Ammon's horn (tissue), 1 donor: ENCODE results near the gene ADGRD1.

ENCODE experiments used
- DNase-seq: peaks from one replicate; pipeline ENCODE4 v3.0.0-alpha.2; 2016; ENCODE audit warnings: low spot score

ADGRD1 gene

GRCh38 chr12:131042834-131043245, 89.1 kb downstream of the ADGRD1 start:
- DNase-seq = no peak

- DNase-seq = no peak
Observed at GRCh38 chr12:131043401-131043871, 89.7 kb downstream of the ADGRD1 start.

- DNase-seq = no peak
Observed at GRCh38 chr12:131044136-131044535, 90.4 kb downstream of the ADGRD1 start.

- no peak for DNase-seq
Observed at GRCh38 chr12:131044760-131045381, 91.2 kb downstream of the ADGRD1 start.

DNA sequence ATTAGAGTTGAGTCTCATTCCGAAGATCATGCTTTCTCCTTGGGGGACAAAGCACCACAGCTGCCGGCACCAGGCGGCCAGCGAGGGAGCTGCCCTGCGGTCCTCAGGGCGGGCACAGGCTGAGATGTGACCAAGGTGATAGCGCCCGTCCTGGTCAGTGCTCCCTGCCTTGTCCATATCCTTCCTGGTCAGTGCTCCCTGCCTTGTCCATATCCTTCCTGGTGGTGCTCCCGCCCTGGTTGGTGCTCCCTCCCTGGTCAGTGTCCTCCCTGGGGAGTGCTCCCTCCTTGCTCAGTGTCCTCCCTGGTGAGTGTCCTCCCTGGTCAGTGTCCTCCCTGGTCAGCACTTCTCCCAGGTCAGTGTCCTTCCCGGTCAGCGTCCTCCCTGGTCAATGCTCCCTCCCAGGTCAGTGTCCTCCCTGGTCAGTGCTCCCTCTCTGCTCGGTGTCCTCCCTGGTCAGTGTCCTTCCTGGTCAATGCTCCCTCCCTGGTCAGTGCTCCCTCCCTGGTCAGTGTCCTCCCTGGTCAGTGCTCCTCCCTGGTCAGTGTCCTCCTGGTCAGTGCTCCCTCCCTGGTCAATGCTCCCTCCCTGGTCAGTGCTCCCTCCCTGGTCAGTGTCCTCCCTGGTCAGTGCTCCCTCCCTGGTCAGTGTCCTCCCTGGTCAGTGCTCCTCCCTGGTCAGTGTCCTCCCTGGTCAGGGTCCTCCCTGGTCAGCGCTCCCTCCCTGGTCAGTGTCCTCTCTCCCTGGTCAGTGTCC, 92.2 kb downstream of the ADGRD1 start:
- DNase-seq = no peak

GRCh38 chr12:131046813-131047788, 93.4 kb downstream of the ADGRD1 start:
- DNase-seq = no peak

DNA sequence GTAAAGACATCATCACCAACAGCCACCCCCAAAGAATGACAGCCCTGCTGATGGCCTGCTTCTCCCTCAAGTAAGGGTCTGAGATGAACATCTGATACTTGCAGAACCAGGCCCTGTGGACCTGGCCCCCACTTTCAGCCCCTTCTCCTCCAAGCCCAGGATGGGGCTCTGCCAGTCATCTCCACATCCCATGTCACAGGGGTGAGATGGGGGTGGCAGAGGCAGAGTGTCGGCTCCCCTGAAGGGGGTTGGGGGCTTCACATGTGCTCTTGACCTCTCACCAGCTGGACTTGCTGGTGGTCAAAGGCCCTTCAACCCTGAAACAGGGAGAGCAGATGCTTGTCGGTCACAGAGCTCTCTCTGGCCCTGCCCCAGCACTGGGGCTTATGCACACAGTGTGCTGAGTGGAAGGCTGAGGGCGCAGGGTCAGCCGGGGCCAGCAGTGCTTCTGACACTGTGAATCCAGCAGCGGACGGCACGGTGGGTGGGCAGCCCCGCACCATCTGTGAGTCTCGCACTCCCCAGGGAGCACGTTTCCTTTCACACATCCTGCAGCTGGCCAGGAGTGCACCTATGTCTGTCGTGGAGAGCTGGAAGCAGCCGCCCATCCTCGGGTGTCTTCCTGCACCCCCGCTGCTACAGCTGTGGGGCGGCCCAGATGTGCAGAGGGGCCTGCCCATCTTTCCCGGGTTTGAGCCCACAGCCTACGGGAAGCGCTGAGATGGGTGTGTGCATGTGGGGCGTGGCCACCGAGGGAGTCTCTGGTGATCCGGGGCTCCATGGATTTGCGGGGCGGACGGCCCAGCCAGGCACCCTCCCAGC, 94.3 kb downstream of the ADGRD1 start:
- no peak for DNase-seq

- DNase-seq = no peak
Observed at GRCh38 chr12:131048611-131048990, 94.9 kb downstream of the ADGRD1 start.

DNA sequence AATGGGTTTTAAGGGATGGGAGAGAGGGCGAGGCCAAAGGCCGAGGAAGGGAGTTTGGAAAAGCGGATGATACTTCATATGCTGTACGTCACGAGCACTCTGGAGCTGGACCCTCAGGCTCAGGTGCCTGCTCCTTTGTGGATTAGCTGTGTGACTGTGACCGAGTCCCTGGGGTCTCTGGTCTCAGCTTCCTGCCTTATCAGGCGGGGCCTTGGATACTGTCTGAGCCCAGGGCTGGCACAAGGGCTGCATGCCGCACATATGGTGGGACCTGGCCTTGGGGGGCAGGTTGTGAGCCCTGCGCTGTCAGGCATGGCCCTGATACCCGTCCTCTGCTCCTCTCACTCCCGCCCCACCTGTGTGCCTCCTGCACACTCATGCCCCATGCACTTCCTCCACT, 95.3 kb downstream of the ADGRD1 start:
- DNase-seq = no peak

GRCh38 chr12:131049549-131050339, 96.0 kb downstream of the ADGRD1 start:
- no peak for DNase-seq

DNA sequence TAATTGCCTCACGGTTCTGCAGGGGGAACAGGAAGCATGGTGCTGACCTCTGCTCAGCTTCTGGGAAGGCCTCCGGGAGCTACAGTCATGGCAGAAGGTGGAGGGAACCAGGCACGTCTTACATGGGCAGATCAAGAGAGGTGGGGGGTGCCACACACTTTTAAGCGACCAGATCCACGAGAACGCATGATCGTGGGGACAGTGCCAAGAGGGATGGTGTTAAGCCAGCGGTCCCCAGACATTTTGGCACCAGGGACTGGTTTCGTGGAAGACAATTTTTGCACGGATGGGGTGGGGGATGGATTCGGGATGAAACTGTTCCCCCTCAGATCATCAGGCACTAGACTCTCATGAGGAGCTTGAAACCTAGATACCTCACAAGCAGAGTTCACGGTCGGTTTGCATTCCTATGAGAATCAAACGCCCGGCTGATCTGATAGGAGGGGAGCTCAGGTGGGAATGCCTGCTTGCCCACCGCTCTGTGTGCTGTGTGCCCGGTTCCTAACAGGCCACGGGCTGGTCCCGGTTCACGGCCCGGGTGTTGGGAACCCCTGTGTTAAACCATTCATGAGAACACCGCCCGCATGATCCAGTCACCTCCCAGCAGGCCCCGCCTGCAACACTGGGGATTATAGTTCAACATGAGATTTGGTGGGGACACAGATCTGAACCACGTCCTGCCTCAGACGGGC, 96.9 kb downstream of the ADGRD1 start:
- no peak for DNase-seq

DNA sequence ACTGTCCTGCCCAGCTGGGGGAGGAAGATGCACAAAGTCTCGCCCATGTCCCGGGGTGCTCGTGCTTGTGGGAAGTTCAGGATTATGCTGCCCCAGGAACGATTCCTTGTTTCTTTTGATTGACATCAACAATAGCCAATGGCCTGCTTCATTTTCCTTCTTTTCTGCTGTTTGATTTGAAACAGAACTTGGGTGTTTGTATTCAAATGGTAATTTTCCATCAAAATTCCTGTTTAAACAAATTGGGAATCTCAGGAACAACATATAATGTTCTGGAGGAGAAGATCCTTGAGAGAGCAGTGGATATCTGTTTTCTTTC, 97.4 kb downstream of the ADGRD1 start:
- DNase-seq = no peak

DNA sequence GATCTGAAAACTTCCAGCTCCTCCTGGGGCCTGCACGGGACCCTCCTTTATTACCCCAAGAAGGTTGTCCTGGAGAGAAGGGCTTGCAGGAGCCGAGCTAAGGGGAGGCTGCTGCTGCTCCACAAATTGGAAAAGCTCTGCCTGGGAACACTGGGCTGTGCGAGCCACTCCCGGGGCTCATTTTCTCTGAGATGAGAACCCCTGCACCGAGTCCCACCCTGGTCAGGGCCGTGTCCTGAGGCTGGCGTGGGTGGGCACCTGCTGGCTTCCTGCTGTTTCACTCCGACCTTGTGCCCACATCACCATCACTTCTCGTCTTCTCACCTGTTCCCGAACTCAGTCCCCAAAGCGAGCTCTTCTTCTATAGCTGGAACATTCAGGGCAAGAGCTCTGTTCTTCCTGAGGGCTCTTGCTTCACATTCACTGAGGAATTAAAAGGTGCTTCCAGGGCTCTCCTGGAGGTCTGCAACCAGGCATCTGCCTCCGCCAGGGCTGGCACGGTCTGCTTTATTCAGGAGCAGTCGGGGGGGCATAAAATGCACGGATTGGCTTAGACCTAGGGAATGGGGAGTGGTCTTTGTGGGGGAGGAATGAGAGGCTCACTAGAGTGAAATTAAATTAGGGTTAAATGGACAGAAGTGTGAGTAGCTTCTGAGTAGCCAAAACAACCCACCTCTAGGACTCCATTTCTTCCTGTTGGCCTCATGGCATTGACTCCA, 98.5 kb downstream of the ADGRD1 start:
- no peak for DNase-seq

DNA sequence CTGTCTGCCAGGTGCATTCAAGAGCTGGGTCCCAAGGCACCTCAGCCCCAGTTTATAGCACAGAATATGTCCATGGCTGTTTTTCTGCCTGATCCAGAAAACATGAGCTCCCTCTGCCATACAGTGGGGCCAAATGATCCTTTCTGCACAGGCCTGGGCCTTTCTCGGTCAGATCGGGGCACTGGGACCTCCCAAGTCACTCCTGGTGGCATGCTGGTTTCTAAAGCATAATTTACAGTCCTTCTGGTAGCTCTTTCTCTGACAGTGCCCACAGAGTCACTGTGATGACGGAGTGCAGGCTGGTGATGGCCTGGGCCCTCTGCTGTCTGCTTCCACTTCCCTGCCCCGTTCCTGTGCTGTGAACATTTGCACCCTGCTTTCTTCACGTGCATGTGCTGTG, 99.2 kb downstream of the ADGRD1 start:
- DNase-seq = no peak

GRCh38 chr12:131053567-131053966, 99.9 kb downstream of the ADGRD1 start:
- no peak for DNase-seq

- no peak for DNase-seq
Observed at GRCh38 chr12:131054345-131055092, 100.8 kb downstream of the ADGRD1 start.

DNA sequence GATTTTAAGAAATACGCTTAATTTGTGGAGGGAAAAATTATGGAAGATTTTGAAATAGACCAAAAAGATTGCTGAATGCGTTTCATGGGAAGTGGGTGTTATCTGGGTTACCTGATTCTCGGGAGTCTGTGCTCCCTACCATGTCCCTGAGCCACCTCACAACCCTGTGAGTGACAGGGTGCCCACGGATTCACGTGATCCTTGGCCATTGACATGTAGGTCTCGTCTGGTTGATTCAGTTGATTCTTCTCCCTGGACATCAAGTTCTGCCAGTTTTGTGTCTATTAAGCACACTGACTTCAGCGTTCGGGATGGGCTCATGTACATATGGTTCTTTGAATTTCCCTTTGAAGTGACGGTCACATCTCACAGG, 101.4 kb downstream of the ADGRD1 start:
- no peak for DNase-seq

DNA sequence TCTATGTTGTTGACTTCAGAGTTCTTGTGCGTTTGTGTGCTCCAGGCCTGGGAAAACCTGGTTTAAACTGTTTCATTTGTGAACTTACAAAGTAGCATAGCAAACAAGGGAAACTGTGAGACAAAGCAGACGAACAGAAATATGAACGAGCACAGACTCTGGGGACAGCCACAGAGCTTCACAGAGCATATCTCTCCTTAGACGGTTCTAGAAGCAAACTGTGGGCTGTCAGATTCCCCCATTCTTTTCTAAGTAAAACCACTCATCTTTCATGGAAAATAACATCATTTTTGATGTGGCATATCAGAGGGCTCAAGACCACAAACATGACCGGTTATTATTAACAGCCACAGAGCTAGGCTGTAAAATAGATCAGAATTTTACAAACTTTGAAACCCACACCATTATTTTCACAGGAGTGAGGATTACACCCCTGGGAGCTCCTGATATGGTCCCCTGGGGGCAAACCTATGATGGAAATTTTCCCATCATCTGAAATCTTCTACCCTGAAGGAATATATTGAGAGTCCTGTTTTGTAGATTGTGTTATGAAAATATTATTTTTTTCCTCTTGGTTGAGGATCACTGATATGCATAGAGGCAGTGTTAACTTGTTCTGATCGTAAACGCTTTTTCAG, 102.0 kb downstream of the ADGRD1 start:
- no peak for DNase-seq

GRCh38 chr12:131056626-131057025, 102.9 kb downstream of the ADGRD1 start:
- DNase-seq = no peak
